Measurements from ENCODE around the gene DYNC1I1. TPM values are rescaled to one million over a fixed set of nuclear protein-coding genes. Genes with fewer than 3 reads are reported as not detected.

The DYNC1I1 gene
- total RNA-seq, 4 donors from 2014 or later = 1.9 to 17.9 (median 8.7) TPM

GRCh38 chr7:96023387-96023786 lies 251.0 kb downstream of the DYNC1I1 start:
- intact Hi-C loops (cut with DNase I; ENCODE audit: low total_unique reads) = no loop called here
- no peak overlapping the region for H3K4me3 ChIP-seq
- H3K9me3 ChIP-seq = no peaks in the 10 kb centered on the region
- H3K36me3 ChIP-seq = no peaks in the 10 kb centered on the region
- no peak for TF ChIP-seq POLR2A (IDR thresholded peaks at IDR 0.05)
- no peak for TF ChIP-seq CTCF (IDR thresholded peaks at IDR 0.05)
- H3K27me3 ChIP-seq = no peaks in the 10 kb centered on the region
- no peaks in the 10 kb centered on the region for H3K4me1 ChIP-seq
- no peak overlapping the region for H3K27ac ChIP-seq
- no peak for DNase-seq

- no peak overlapping the region for H3K4me3 ChIP-seq
- no peak for TF ChIP-seq POLR2A (IDR thresholded peaks at IDR 0.05)
- no peak for TF ChIP-seq CTCF (IDR thresholded peaks at IDR 0.05)
- H3K36me3 ChIP-seq = no peaks in the 10 kb centered on the region
- no peaks in the 10 kb centered on the region for H3K4me1 ChIP-seq
- H3K27me3 ChIP-seq = no peaks in the 10 kb centered on the region
- no peak overlapping the region for H3K27ac ChIP-seq
- intact Hi-C loops (cut with DNase I; ENCODE audit: low total_unique reads) = no loop called here
- DNase-seq = no peak
- H3K9me3 ChIP-seq = no peaks in the 10 kb centered on the region
Observed at GRCh38 chr7:96026010-96026409, 253.7 kb downstream of the DYNC1I1 start.

GRCh38 chr7:96026611-96027010 lies 254.3 kb downstream of the DYNC1I1 start:
- TF ChIP-seq CTCF (IDR thresholded peaks at IDR 0.05) = no peak
- no peak for TF ChIP-seq POLR2A (IDR thresholded peaks at IDR 0.05)
- H3K9me3 ChIP-seq = no peaks in the 10 kb centered on the region

GRCh38 chr7:96028729-96029128 lies 256.4 kb downstream of the DYNC1I1 start:
- H3K4me1 ChIP-seq = no peaks in the 10 kb centered on the region
- DNase-seq = no peak
- H3K27me3 ChIP-seq = no peaks in the 10 kb centered on the region
- intact Hi-C loops (cut with DNase I; ENCODE audit: low total_unique reads) = no loop called here
- TF ChIP-seq POLR2A (IDR thresholded peaks at IDR 0.05) (no peak), CTCF (IDR thresholded peaks at IDR 0.05) (no peak)
- no peaks in the 10 kb centered on the region for H3K36me3 ChIP-seq
- H3K9me3 ChIP-seq = no peaks in the 10 kb centered on the region
- no peak overlapping the region for H3K27ac ChIP-seq
- no peak overlapping the region for H3K4me3 ChIP-seq

More at GRCh38 chr7:96026611-96027010, 254.3 kb downstream of the DYNC1I1 start:
- H3K36me3 ChIP-seq = no peaks in the 10 kb centered on the region
- H3K27me3 ChIP-seq = no peaks in the 10 kb centered on the region
- H3K4me3 ChIP-seq = no peak overlapping the region
- no peaks in the 10 kb centered on the region for H3K4me1 ChIP-seq
- no peak overlapping the region for H3K27ac ChIP-seq
- intact Hi-C loops (cut with DNase I; ENCODE audit: low total_unique reads) = no loop called here
- DNase-seq = no peak

GRCh38 chr7:96033009-96033598 lies 260.8 kb downstream of the DYNC1I1 start:
- Histone ChIP-seq H3K4me3 (no peak overlapping the region), H3K36me3 (no peaks in the 10 kb centered on the region), H3K27me3 (no peaks in the 10 kb centered on the region), H3K27ac (no peak overlapping the region), H3K9me3 (no peaks in the 10 kb centered on the region), H3K4me1 (no peaks in the 10 kb centered on the region)
- no peak for DNase-seq
- no peak for TF ChIP-seq POLR2A (IDR thresholded peaks at IDR 0.05)
- no peak for TF ChIP-seq CTCF (IDR thresholded peaks at IDR 0.05)
- intact Hi-C loops (cut with DNase I; ENCODE audit: low total_unique reads) = no loop called here
